ENCODE measurements around the gene PHF23. TPM values are rescaled to one million over a fixed set of nuclear protein-coding genes. Genes with fewer than 3 reads are reported as not detected.

PHF23 gene
- 46.2 and 51.7 TPM in 2 replicates for total RNA-seq

- Mint-ChIP-seq H3K27me3 (peaks cover 2% of the 10 kb centered on the region), H3K4me1 (peaks cover 59% of the 10 kb centered on the region), H3K4me3 (peak within 1 kb of the TSS; percentile 99), H3K9me3 (no peaks in the 10 kb centered on the region), H3K36me3 (ENCODE audit: low read depth) (peaks cover 54% of the 10 kb centered on the region), H3K27ac (peak within 1 kb of the TSS; percentile 95)
- intact Hi-C loops (cut with micrococcal nuclease) = loop anchor here (1.0 to 10.0 kb wide), 5 partner anchors 13 to 915 kb away; partner anchors contain the start of genes EIF5A, ELP5 and PER1
- peak; percentile 99 for DNase-seq
Measured at GRCh38 chr17:7239091-7240027, at the start of gene PHF23. Gene PHF23, minus strand, starts transcription at chr17:7239457. Its CDS starts 178 bp downstream, at chr17:7239279.

- Mint-ChIP-seq H3K4me3 (no peak overlapping the region), H3K4me1 (peaks cover 6% of the 10 kb centered on the region), H3K27ac (no peak overlapping the region), H3K36me3 (ENCODE audit: low read depth) (no peaks in the 10 kb centered on the region), H3K9me3 (no peaks in the 10 kb centered on the region), H3K27me3 (peaks cover 38% of the 10 kb centered on the region)
- intact Hi-C loops (cut with micrococcal nuclease) = no loop called here
- no peak for DNase-seq
Measured at GRCh38 chr17:7285679-7286078, 46.4 kb upstream of the PHF23 start.

- Mint-ChIP-seq H3K36me3 (ENCODE audit: low read depth) (no peaks in the 10 kb centered on the region), H3K27ac (no peak overlapping the region), H3K4me3 (no peak overlapping the region), H3K27me3 (peaks cover 42% of the 10 kb centered on the region), H3K9me3 (no peaks in the 10 kb centered on the region), H3K4me1 (peaks cover 10% of the 10 kb centered on the region)
- intact Hi-C loops (cut with micrococcal nuclease) = no loop called here
- no peak for DNase-seq
Measured at GRCh38 chr17:7284911-7285310, 45.7 kb upstream of the PHF23 start.

GRCh38 chr17:7283471-7284216 is 44.4 kb upstream of the PHF23 start:
- intact Hi-C loops (cut with micrococcal nuclease) = no loop called here
- DNase-seq = no peak
- peaks cover 10% of the 10 kb centered on the region for H3K4me1 Mint-ChIP-seq
- H3K9me3 Mint-ChIP-seq = no peaks in the 10 kb centered on the region
- H3K27ac Mint-ChIP-seq = no peak overlapping the region
- H3K27me3 Mint-ChIP-seq = peaks cover 44% of the 10 kb centered on the region
- H3K36me3 Mint-ChIP-seq (ENCODE audit: low read depth) = no peaks in the 10 kb centered on the region
- H3K4me3 Mint-ChIP-seq = peak overlapping the region; percentile 7

DNA sequence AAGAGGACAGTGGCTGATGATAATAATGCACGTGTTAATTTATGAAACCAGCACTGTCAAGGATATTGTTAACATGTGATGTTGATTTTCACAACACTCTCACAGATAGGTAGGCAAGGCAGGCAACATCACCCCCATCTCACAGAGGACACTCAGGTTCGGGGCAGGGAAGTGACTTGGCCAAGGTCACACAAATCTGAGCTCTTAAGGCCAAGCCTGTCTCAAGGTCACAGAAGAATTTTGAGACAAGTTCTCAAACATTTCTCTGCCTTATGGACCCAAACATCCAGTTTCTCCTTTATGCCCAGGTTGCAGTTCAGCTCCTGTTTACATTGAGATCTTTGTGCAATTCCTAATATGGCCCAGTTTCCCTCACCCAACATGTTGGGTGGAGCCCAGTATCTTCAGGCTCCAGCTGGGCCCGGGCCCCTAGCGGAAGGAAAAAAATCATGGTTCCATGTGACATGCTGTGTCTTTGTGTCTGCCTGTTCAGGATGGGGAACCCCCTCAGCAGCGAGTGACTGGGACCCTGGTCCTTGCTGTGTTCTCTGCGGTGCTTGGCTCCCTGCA is 43.6 kb upstream of the PHF23 start:
- Mint-ChIP-seq H3K36me3 (ENCODE audit: low read depth) (no peaks in the 10 kb centered on the region), H3K4me3 (peak overlapping the region; percentile 6), H3K27me3 (peaks cover 39% of the 10 kb centered on the region), H3K9me3 (no peaks in the 10 kb centered on the region), H3K27ac (no peak overlapping the region), H3K4me1 (peaks cover 10% of the 10 kb centered on the region)
- intact Hi-C loops (cut with micrococcal nuclease) = no loop called here
- no peak for DNase-seq

- Mint-ChIP-seq H3K27me3 (peaks cover 35% of the 10 kb centered on the region), H3K27ac (no peak overlapping the region), H3K4me1 (peaks cover 10% of the 10 kb centered on the region), H3K36me3 (ENCODE audit: low read depth) (no peaks in the 10 kb centered on the region), H3K9me3 (no peaks in the 10 kb centered on the region), H3K4me3 (peak overlapping the region; percentile 84)
- intact Hi-C loops (cut with micrococcal nuclease) = loop anchor here (1.0 to 2.0 kb wide), 3 partner anchors 19 to 71 kb away; partner anchors contain the start of genes CLDN7, EIF5A and KCTD11
- DNase-seq = no peak
Measured at GRCh38 chr17:7281953-7282751, 42.9 kb upstream of the PHF23 start.

DNA sequence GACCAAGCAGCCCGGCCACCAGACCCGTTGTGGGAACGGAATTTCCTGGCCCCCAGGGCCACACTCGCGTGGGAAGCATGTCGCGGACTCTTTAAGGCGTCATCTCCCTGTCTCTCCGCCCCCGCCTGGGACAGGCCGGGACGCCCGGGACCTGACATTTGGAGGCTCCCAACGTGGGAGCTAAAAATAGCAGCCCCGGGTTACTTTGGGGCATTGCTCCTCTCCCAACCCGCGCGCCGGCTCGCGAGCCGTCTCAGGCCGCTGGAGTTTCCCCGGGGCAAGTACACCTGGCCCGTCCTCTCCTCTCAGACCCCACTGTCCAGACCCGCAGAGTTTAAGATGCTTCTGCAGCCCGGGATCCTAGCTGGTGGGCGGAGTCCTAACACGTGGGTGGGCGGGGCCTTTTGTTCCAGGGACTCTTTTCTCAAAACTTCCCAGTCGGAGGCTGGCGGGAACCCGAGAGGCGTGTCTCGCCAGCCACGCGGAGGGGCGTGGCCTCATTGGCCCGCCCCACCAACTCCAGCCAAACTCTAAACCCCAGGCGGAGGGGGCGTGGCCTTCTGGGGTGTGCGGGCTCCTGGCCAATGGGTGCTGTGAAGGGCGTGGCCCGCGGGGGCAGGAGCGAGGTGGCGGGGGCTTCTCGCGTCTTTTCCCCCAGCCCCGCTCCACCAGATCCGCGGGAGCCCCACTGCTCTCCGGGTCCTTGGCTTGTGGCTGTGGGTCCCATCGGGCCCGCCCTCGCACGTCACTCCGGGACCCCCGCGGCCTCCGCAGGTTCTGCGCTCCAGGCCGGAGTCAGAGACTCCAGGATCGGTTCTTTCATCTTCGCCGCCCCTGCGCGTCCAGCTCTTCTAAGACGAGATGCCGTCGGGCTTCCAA is 42.1 kb upstream of the PHF23 start, which contains the start of gene SLC2A4:
SLC2A4 (plus strand) TSS at position 645 of the 879 bp plus-strand sequence; CDS start at position 862, 217 bp downstream.
- peaks cover 32% of the 10 kb centered on the region for H3K27me3 Mint-ChIP-seq
- no peaks in the 10 kb centered on the region for H3K36me3 Mint-ChIP-seq (ENCODE audit: low read depth)
- DNase-seq = peak; percentile 94
- H3K4me1 Mint-ChIP-seq = peaks cover 10% of the 10 kb centered on the region
- H3K4me3 Mint-ChIP-seq = peak within 1 kb of the TSS; percentile 84
- H3K27ac Mint-ChIP-seq = peak within 1 kb of the TSS; percentile 76
- intact Hi-C loops (cut with micrococcal nuclease) = loop anchor here (1.0 to 2.0 kb wide), 3 partner anchors 19 to 71 kb away; partner anchors contain the start of genes CLDN7, EIF5A and KCTD11
- no peaks in the 10 kb centered on the region for H3K9me3 Mint-ChIP-seq

DNA sequence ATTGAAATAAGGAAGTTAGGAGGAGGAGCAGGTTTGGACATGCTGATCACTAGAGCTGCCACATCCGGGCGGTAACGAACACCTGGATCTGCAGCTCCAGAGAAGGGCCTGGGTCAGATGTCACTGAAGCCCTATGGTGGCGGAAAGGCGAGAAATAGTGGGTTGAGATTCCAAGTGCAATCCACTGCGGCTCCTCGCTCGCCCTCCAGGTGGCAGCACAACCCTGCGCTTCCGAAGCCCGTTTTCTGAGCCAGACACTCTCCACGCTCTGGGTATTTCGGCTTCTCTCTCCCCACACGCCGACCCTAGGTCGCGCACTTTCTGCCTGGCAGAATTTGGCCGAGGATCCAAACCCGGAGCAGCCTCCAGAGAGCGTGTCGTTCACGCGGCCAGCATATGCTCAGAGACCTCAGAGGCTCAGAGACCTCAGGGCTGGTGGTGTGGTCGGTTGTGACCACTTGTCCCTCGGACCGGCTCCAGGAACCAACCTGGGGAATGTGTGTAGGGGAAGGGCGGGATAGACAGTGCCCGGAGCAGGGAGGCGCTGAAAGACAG is 41.3 kb upstream of the PHF23 start:
- Mint-ChIP-seq H3K36me3 (ENCODE audit: low read depth) (no peaks in the 10 kb centered on the region), H3K4me3 (peak overlapping the region; percentile 84), H3K27ac (peak overlapping the region; percentile 76), H3K4me1 (peaks cover 10% of the 10 kb centered on the region), H3K9me3 (no peaks in the 10 kb centered on the region), H3K27me3 (peaks cover 32% of the 10 kb centered on the region)
- intact Hi-C loops (cut with micrococcal nuclease) = loop anchor here (1.0 to 2.0 kb wide), 5 partner anchors 16 to 156 kb away; partner anchors contain the start of genes CLDN7, EIF5A and KCTD11
- peak; percentile 93 for DNase-seq

DNA sequence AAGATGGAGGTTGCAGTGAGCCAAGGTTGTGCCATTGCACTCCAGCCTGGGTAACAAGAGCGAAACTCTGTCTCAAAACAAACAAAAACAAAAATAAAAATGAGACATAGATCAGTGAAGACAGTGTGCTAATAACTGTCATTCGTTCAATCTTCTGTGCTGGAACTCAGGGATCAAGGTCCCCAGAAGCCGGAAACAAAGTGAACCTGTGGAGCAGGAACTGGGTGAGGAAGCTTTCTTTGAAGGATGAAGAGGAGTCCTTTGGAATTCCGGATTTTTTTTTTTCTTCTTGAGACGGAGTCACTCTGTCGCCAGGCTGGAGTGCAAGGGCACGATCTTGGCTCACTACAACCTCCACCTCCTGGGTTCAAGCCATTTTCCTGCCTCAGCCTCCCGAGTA is 40.2 kb upstream of the PHF23 start:
- no peaks in the 10 kb centered on the region for H3K36me3 Mint-ChIP-seq (ENCODE audit: low read depth)
- intact Hi-C loops (cut with micrococcal nuclease) = no loop called here
- H3K27me3 Mint-ChIP-seq = peaks cover 32% of the 10 kb centered on the region
- peaks cover 10% of the 10 kb centered on the region for H3K4me1 Mint-ChIP-seq
- H3K4me3 Mint-ChIP-seq = no peak overlapping the region
- no peaks in the 10 kb centered on the region for H3K9me3 Mint-ChIP-seq
- no peak overlapping the region for H3K27ac Mint-ChIP-seq
- DNase-seq = no peak

GRCh38 chr17:7266784-7267183 is 27.5 kb upstream of the PHF23 start:
- no peak for DNase-seq
- intact Hi-C loops (cut with micrococcal nuclease) = no loop called here
- Mint-ChIP-seq H3K9me3 (no peaks in the 10 kb centered on the region), H3K4me1 (peaks cover 18% of the 10 kb centered on the region), H3K4me3 (no peak overlapping the region), H3K27ac (no peak overlapping the region), H3K36me3 (ENCODE audit: low read depth) (peaks cover 3% of the 10 kb centered on the region), H3K27me3 (peaks cover 38% of the 10 kb centered on the region)

DNA sequence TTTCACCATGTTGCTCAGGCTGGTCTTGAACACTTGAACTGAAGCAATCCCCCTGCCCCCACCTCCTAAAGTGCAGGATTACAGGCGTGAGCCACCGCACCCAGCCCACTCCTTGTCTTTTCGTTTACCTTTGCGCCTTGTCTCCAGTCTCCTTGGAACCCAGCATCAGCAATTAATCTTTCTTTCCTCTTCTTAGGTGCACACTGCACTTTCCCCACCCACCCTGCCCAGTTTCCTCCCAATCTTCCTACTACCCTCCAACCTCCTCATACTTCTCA is 24.5 kb upstream of the PHF23 start:
- H3K9me3 Mint-ChIP-seq = no peaks in the 10 kb centered on the region
- H3K36me3 Mint-ChIP-seq (ENCODE audit: low read depth) = peaks cover 15% of the 10 kb centered on the region
- no peak for DNase-seq
- peak overlapping the region; percentile 63 for H3K27ac Mint-ChIP-seq
- intact Hi-C loops (cut with micrococcal nuclease) = loop anchor here (2.0 kb wide), 1 partner anchor 17 kb away; the partner anchor contains the start of gene SLC2A4
- H3K4me3 Mint-ChIP-seq = peak overlapping the region; percentile 79
- peaks cover 32% of the 10 kb centered on the region for H3K27me3 Mint-ChIP-seq
- H3K4me1 Mint-ChIP-seq = peaks cover 22% of the 10 kb centered on the region
